K562 (cell line): ENCODE measurements around the gene MRPL28.

Experiments
- CAMTA2 ChIP-seq: fragments of 250-450 bp; sonication (Bioruptor Pico); conservative IDR thresholded peaks from 2 replicates; pipeline ENCODE4 v1.5.1; 2022
- CTCF ChIP-seq, 3 experiments: IDR thresholded peaks in 2 of 3; conservative IDR thresholded peaks in 1 of 3; 2 replicates each; pipeline ENCODE4 v1.5.1; 2011 to 2012; ENCODE audit warnings: low read length in 3 of 3, mild to moderate bottlenecking in 3 of 3, control low read depth in 2 of 3, improper control_type of control experiment in 1 of 3, inconsistent platforms in 1 of 3, low read depth in 1 of 3, mixed read lengths in 1 of 3, moderate library complexity in 1 of 3; ENCODE audit not compliant: insufficient read depth in 2 of 3
- PTRF ChIP-seq: fragments of 450-650 bp; IDR thresholded peaks from 2 replicates; pipeline ENCODE4 v1.6.1; 2016; ENCODE audit warnings: mild to moderate bottlenecking, missing genetic modification characterization, missing compliant biosample characterization
- SPI1 ChIP-seq: IDR thresholded peaks from 2 replicates; pipeline ENCODE4 v1.6.1; 2011; ENCODE audit warnings: low read depth, low read length, control low read depth, borderline replicate concordance
- TEAD1 ChIP-seq, 2 experiments: fragments of 450-650 bp in 1 of 2; sonication (generic) in 1 of 2; formaldehyde crosslinking; IDR thresholded peaks; 2 replicates each; pipeline versions ENCODE4 v1.4.0 to v1.8.0; 2020 to 2022; ENCODE audit warnings: mild to moderate bottlenecking in 2 of 2, missing genetic modification reagents in 1 of 2
- ZBTB1 ChIP-seq: sonication (generic); formaldehyde crosslinking; IDR thresholded peaks from 2 replicates; pipeline ENCODE4 v1.8.1; 2023; ENCODE audit warnings: missing genetic modification reagents, low read depth, mild to moderate bottlenecking, borderline replicate concordance

- TF ChIP-seq PTRF (tag) (no peak), CAMTA2 (CRISPR knock-in tag) (no peak), SPI1 (no peak), TEAD1 (CRISPR knock-in tag; IDR thresholded peaks at IDR 0.05) (no peak), ZBTB1 (CRISPR knock-in tag) (no peak), CTCF (IDR thresholded peaks at IDR 0.05 in 2 of 3, conservative IDR thresholded peaks at IDR 0.05 in 1 of 3; ENCODE audit: insufficient read depth in 2 of 3, low read depth in 1 of 3, low read length in 3 of 3) (no peak)
Measured at GRCh38 chr16:366476-366875, 3.9 kb downstream of the MRPL28 start.
